Liver (tissue), 9 donors: ENCODE measurements around the gene CYTL1. TPM values are rescaled to one million over a fixed set of nuclear protein-coding genes. Genes with fewer than 3 reads are reported as not detected.

Experiments used
- DNase-seq: peaks from one replicate; pipeline ENCODE4 v3.0.0-alpha.2; 2017; ENCODE audit warnings: low spot score
- H3K27ac ChIP-seq, 2 donors: one replicate each; pipeline ENCODE4 v1.7.0; 2013; ENCODE audit warnings: inconsistent platforms in 2 of 2, low read length in 2 of 2, control low read depth in 1 of 2, low read depth in 1 of 2, mild to moderate bottlenecking in 1 of 2
- H3K27me3 ChIP-seq, 4 donors: one replicate each; pipeline versions ENCODE4 v1.6.1 to v1.7.0; 2013; ENCODE audit warnings: low read length in 3 of 4, inconsistent platforms in 1 of 4, mild to moderate bottlenecking in 1 of 4, moderate library complexity in 1 of 4; ENCODE audit not compliant: control insufficient read depth in 4 of 4, insufficient read depth in 4 of 4
- H3K36me3 ChIP-seq, 4 donors: one replicate each; pipeline versions ENCODE4 v1.6.1 to v1.7.0; 2013; ENCODE audit warnings: low read length in 3 of 4, mild to moderate bottlenecking in 3 of 4, low read depth in 1 of 4, moderate library complexity in 1 of 4; ENCODE audit not compliant: control insufficient read depth in 4 of 4, insufficient read depth in 3 of 4
- H3K4me1 ChIP-seq, 4 donors: one replicate each; pipeline versions ENCODE4 v1.6.1 to v1.7.0; 2013; ENCODE audit warnings: low read length in 3 of 4, mild to moderate bottlenecking in 3 of 4, moderate library complexity in 1 of 4; ENCODE audit not compliant: control insufficient read depth in 4 of 4, insufficient read depth in 4 of 4
- H3K4me3 ChIP-seq, 3 donors: one replicate each; pipeline versions ENCODE4 v1.6.1 to v1.7.0; 2013; ENCODE audit warnings: low read length in 3 of 3, control low read depth in 1 of 3, low read depth in 1 of 3, mild to moderate bottlenecking in 1 of 3
- H3K9ac ChIP-seq, 2 donors: one replicate each; pipeline ENCODE4 v1.7.0; 2013; ENCODE audit warnings: low read length in 2 of 2, mild to moderate bottlenecking in 2 of 2, moderate library complexity in 2 of 2, control low read depth in 1 of 2, low read depth in 1 of 2
- H3K9me3 ChIP-seq, 4 donors: one replicate each; pipeline versions ENCODE4 v1.6.1 to v1.7.0; 2013; ENCODE audit warnings: low read length in 3 of 4; ENCODE audit not compliant: control insufficient read depth in 4 of 4
- EGR1 ChIP-seq, 2 donors: IDR thresholded peaks; 2 replicates each; pipeline ENCODE4 v1.6.1; 2016 to 2018; ENCODE audit warnings: antibody characterized with exemption in 2 of 2, low read depth in 2 of 2
- FOXA1 ChIP-seq: IDR thresholded peaks from 2 replicates; pipeline ENCODE4 v1.6.1; 2016; ENCODE audit warnings: antibody characterized with exemption
- FOXA2 ChIP-seq: IDR thresholded peaks from 2 replicates; pipeline ENCODE4 v1.6.1; 2016; ENCODE audit warnings: antibody characterized with exemption
- GABPA ChIP-seq, 2 donors: IDR thresholded peaks in 1 of 2; conservative IDR thresholded peaks in 1 of 2; 2 replicates each; pipeline ENCODE4 v1.6.1; 2016; ENCODE audit warnings: antibody characterized with exemption in 2 of 2, mild to moderate bottlenecking in 1 of 2, moderate library complexity in 1 of 2
- HNF4A ChIP-seq, 2 donors: conservative IDR thresholded peaks; 2 replicates each; pipeline ENCODE4 v1.6.1; 2016; ENCODE audit warnings: antibody characterized with exemption in 2 of 2, mild to moderate bottlenecking in 2 of 2
- HNF4G ChIP-seq: IDR thresholded peaks from 2 replicates; pipeline ENCODE4 v1.6.1; 2016; ENCODE audit warnings: antibody characterized with exemption
- JUND ChIP-seq, 2 donors: IDR thresholded peaks; 2 replicates each; pipeline ENCODE4 v1.6.1; 2016; ENCODE audit warnings: antibody characterized with exemption in 2 of 2
- NR2F2 ChIP-seq: IDR thresholded peaks from 2 replicates; pipeline ENCODE4 v1.6.1; 2016; ENCODE audit warnings: antibody characterized with exemption
- RAD21 ChIP-seq, 2 donors: IDR thresholded peaks; 2 replicates each; pipeline ENCODE4 v1.6.1; 2016; ENCODE audit warnings: antibody characterized with exemption in 2 of 2, mild to moderate bottlenecking in 2 of 2
- RXRA ChIP-seq, 2 donors: IDR thresholded peaks; 2 replicates each; pipeline ENCODE4 v1.6.1; 2017 to 2018; ENCODE audit warnings: antibody characterized with exemption in 2 of 2, mild to moderate bottlenecking in 1 of 2
- WGBS: extraction: QIAGEN DNeasy Blood & Tissue Kit; methylation state at CpG from one replicate; pipeline ENCODE4 v1.1.7; 2013; 5-methylcytosine and 5-hydroxymethylcytosine counted together
- polyA plus RNA-seq, 2 donors: library from polyadenylated mRNA; stranded (reverse) in 1 of 2; unstranded in 1 of 2; fragments of 200-250 nt in 1 of 2; fragments of >200 nt in 1 of 2; fragmentation: Nextera tagmentation in 1 of 2; extraction: Ambion mirVana in 1 of 2; gene quantifications; one replicate each; pipeline versions ENCODE4 v1.2.1 to v1.2.3, GENCODE V29; 2013 to 2015
- total RNA-seq, 2 donors: library from RNA; depleted of rRNA; stranded (reverse); fragments of >200 nt; gene quantifications; one replicate each; pipeline ENCODE4 v1.2.3, GENCODE V29; 2014
- TF ChIP-seq, protein P1 (sequence below): IDR thresholded peaks from 2 replicates; pipeline ENCODE4 v1.6.1; 2016; ENCODE audit warnings: antibody characterized with exemption, mild to moderate bottlenecking
- TF ChIP-seq, protein P2 (sequence below): IDR thresholded peaks from 2 replicates; pipeline ENCODE4 v1.6.1; 2016; ENCODE audit warnings: antibody characterized with exemption
- donor health status: healthy.
- donor health status: healthy.
- donor health status: healthy.
- donor health status: healthy.
- donor health status: healthy.

CYTL1 gene
- total and polyA plus RNA-seq, 4 donors = 0.13 to 4.6 TPM; not detected in 2

DNA sequence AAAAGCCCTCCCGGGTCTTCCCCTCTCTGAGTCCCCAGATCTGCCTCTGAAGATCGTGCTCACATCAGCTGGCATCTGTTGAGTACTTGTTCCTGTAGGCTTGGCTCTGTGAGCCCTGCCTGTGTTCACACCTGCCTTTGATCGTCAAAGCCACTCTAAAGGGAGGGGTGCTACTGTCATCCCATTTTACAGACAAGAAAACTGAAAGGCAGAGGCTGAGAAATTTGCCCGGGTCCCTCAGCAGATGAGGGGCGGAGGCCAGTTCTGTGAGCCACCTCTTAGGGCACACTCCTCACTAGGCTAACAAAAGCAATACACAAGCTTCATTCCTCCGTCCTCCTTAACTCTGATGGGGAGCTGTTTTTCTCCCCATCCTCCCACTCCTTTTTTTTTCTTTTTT, 655 bp downstream of the CYTL1 start (continued):
- TF ChIP-seq, protein P1, sequence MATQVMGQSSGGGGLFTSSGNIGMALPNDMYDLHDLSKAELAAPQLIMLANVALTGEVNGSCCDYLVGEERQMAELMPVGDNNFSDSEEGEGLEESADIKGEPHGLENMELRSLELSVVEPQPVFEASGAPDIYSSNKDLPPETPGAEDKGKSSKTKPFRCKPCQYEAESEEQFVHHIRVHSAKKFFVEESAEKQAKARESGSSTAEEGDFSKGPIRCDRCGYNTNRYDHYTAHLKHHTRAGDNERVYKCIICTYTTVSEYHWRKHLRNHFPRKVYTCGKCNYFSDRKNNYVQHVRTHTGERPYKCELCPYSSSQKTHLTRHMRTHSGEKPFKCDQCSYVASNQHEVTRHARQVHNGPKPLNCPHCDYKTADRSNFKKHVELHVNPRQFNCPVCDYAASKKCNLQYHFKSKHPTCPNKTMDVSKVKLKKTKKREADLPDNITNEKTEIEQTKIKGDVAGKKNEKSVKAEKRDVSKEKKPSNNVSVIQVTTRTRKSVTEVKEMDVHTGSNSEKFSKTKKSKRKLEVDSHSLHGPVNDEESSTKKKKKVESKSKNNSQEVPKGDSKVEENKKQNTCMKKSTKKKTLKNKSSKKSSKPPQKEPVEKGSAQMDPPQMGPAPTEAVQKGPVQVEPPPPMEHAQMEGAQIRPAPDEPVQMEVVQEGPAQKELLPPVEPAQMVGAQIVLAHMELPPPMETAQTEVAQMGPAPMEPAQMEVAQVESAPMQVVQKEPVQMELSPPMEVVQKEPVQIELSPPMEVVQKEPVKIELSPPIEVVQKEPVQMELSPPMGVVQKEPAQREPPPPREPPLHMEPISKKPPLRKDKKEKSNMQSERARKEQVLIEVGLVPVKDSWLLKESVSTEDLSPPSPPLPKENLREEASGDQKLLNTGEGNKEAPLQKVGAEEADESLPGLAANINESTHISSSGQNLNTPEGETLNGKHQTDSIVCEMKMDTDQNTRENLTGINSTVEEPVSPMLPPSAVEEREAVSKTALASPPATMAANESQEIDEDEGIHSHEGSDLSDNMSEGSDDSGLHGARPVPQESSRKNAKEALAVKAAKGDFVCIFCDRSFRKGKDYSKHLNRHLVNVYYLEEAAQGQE = no peak
- TF ChIP-seq, protein P2, sequence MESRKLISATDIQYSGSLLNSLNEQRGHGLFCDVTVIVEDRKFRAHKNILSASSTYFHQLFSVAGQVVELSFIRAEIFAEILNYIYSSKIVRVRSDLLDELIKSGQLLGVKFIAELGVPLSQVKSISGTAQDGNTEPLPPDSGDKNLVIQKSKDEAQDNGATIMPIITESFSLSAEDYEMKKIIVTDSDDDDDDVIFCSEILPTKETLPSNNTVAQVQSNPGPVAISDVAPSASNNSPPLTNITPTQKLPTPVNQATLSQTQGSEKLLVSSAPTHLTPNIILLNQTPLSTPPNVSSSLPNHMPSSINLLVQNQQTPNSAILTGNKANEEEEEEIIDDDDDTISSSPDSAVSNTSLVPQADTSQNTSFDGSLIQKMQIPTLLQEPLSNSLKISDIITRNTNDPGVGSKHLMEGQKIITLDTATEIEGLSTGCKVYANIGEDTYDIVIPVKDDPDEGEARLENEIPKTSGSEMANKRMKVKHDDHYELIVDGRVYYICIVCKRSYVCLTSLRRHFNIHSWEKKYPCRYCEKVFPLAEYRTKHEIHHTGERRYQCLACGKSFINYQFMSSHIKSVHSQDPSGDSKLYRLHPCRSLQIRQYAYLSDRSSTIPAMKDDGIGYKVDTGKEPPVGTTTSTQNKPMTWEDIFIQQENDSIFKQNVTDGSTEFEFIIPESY = no peak
- TF ChIP-seq HNF4A (conservative IDR thresholded peaks at IDR 0.05) = no peak

DNA sequence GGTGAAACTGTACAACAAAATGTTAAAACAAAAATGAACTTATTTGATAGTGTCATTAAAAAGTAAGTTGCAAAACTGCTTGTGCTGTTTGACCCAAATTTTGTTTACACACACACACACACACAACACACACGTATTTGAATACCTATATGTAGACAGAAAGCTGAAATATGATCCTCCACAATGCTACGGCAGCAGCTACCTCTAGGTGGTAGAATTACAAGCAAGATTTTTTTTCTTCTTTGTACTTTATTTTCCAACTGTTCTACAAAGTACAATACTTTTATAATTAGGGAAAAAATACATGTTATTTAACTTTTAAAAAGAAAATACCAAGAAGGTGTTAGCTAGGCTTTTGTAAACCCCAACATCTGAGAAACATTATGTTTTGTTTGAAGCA, 1.2 kb downstream of the CYTL1 start:
- WGBS = 14% methylated on average over 2 of the region's 2 CpGs
- Histone ChIP-seq H3K27me3 (peaks cover 0 to 12% (median 1%) of the 10 kb centered on the region in 4 donors), H3K4me1 (no peaks in the 10 kb centered on the region), H3K9ac (no peak overlapping the region), H3K9me3 (no peaks in the 10 kb centered on the region), H3K27ac (no peak overlapping the region), H3K36me3 (no peaks in the 10 kb centered on the region), H3K4me3 (no peak overlapping the region)
- DNase-seq = no peak
- TF ChIP-seq, protein P2 = no peak
- no peak for TF ChIP-seq GABPA (IDR thresholded peaks at IDR 0.05 in 1 of 2, conservative IDR thresholded peaks at IDR 0.05 in 1 of 2)
- no peak for TF ChIP-seq RXRA (IDR thresholded peaks at IDR 0.05)
- no peak for TF ChIP-seq NR2F2
- no peak for TF ChIP-seq RAD21 (IDR thresholded peaks at IDR 0.05)
- no peak for TF ChIP-seq JUND (IDR thresholded peaks at IDR 0.05)
- TF ChIP-seq, protein P1 = no peak
- no peak for TF ChIP-seq EGR1 (IDR thresholded peaks at IDR 0.05; ENCODE audit: low read depth in 2 of 2)
- no peak for TF ChIP-seq HNF4G
- no peak for TF ChIP-seq HNF4A (conservative IDR thresholded peaks at IDR 0.05)
- TF ChIP-seq FOXA1 = no peak
- TF ChIP-seq FOXA2 = no peak
